HT-29 (cell line): ENCODE results near the gene CCND1. TPM values are rescaled to one million over a fixed set of nuclear protein-coding genes. Genes with fewer than 3 reads are reported as not detected.

Source experiments
- DNase-seq: peaks from one replicate; pipeline ENCODE4 v3.0.0-alpha.2; 2015; ENCODE audit warnings: low spot score
- total RNA-seq: library from RNA; depleted of rRNA; stranded (reverse); fragments of >200 nt; shearing (Covaris generic); gene quantifications from 2 replicates; pipeline ENCODE4 v1.2.3, GENCODE V29; 2014

CCND1 gene
- total RNA-seq, 1 experiment from 2014 or later, result 151 TPM

GRCh38 chr11:69666261-69666660 is 25.3 kb downstream of the CCND1 start:
- DNase-seq, result no peak

- no peak for DNase-seq
Observed at GRCh38 chr11:69666752-69667536, 26.0 kb downstream of the CCND1 start.

DNA sequence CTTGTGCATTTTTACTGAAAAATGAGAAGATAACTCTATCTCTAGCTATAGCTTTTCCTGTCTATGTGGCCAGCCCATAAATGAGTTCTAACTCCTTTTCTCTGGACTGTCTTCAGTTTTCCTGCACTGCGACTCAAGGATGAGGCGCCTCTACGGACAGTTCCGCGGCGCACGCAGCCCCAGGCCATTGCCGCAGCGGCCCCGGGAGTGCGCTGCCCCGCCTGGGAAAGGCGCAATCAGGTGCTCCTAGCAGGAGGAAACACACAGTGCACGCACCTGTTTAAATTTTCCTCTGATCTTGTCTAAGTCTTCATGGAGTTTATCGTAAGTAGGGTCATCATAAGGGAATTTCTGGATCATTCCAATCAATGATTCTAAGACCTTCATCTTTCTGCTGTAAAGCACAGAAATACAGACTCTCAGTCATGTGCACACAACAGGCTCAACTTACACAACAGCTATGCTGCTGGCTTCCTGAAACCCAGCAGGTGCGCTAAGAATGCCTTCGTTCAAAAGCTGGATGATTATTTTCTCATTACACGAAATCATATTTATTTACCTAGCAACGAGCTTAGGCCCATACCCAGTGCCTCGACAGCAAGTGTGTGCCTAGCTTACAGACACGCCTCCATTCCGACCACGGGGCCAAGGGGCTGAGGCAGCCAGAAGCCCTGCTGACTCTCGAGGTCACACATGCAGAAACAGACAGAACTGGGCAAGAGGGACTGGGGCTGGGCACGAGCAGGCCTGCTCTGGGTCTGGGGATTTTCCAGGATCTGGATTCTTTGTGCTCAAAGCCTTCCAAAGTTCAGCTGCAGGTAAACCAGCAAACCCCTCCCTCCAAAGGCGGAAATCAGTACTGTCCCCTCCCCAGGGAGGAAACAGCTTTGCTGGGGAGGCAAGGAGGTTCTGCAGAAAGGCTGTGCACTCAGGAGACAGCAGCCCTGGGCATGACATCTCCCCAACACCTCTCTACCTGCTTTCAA is 27.0 kb downstream of the CCND1 start:
- DNase-seq, result no peak

- no peak for DNase-seq
Observed at GRCh38 chr11:69669486-69669885, 28.5 kb downstream of the CCND1 start.

DNA sequence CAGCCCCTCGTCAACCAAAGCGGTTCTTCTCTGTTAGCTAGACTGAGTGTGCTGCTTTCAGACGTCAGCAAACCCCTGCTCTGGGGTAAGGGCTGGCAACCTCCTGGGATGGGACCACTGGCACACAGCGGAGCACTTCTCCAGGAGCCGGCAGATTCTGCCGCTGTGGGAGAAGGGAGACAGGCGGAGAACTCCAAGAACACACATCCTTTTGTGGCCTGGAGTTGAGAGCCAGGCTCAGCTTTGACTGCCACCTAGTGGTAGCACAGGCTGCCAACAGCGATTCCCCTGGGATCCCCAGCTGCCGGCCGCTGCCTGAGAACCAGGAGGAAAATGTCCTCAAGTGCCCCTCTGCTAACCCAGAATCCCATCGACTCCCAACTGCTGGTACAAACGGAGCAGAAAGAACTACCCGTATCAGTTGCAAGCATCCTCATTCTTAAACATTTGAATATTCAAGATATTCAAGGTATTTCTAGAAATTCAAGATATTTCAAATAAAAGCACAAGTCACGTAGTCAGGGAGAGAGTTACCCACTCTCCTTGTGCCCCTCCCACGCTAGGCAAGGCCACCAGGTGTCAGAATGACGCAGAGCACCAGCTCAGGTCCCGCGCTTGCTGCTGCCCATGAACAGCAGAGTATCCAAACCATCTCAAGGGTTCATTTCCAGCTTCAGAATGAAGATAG is 29.3 kb downstream of the CCND1 start:
- peak; percentile 95 for DNase-seq

DNA sequence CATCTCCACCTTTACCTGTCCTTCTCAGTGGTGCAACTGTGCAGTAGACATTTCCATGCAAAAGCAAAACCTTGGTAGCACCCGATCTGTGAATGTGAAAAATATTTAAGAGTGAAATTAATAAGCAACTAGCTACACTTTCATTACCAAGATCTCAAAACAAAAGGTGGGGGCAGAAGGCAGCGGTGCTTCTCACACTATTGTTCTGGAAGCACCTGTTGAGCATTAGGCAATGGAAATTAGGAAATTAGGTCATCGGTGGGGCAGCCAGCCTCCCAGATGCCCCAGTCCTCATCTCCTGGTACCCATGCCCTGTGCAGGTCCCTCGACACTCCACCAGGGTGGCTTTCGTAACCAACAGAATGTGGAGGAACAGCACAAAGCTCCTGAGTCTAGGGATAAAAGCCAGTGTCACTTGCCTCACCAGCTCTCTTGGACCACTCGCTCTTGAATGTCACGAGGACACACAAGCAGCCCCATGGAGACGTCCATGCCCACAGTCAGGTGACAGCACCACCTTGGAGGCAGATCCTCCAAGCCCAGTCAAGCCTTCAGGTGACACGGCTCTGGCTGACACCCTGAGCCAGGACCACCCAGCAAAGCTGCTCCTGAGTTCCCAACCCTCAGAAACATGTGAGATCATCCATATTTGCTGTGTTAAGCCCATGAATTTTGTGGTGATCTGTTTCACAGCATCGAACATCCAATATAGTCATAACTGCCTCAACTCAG is 30.9 kb downstream of the CCND1 start:
- DNase-seq, result no peak

- peak; percentile 44 for DNase-seq
Observed at GRCh38 chr11:69674267-69674885, 33.4 kb downstream of the CCND1 start.

DNA sequence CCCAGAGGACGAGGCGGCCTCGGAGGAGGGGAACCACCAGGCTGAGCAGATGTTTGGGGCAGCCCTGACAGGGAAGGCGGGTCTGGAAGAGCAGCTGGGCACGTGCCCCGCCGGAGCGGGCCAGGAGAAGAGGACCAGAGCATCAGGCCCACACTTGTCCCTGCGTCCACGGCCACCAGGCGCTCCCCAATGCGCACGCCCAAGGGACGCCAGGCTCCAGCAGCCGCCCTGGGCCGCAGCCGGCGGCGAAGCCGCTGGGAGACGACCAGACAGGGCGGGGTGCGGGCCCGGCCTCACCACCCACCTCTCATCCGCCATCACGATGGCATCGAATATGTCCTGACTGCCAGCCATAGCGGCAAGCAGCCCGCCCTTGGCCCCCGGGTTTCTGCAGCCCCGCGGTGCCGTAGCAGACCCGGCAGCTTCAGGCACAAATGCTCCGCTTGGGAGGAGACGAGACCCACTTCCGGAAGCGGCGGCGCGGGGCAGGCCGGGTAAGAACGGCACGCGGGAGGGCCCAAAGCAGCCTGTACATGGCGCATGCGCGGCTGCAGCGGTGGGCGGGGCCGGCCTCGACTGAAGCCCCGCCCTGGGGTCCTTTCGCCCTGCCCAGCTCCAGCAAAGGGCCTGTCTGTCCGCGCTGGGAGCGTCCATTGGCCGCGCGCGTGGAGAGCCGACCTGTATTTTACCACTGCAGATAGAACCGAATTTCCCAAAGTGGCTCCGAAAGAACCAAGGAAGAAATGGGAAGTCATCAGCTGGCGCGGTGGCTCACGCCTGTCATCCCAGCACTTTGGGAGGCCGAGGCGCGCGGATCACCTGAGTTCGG is 34.1 kb downstream of the CCND1 start, which contains the start of gene LTO1:
LTO1 (minus strand) TSS at position 468 of the 829 bp plus-strand sequence; CDS start at position 354, 114 bp downstream.
- DNase-seq, result peak; percentile 99

DNA sequence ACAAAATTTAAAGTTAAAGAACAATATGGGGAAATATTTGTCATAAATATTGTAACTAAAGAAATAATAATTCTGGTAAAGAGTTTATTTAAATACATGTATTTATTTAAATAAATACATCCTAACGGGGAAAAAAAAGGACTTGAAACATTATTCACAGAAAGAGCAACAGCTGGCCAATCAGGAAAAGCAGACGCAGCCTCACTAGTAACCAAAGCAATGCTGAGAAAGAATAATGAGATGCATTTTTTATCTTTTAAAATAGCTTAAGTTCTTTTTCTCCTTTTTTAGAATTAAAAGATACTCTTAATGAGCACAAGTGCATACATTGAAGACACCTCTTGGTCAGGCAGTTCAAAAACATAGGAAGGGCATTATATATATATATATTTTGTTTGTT is 36.8 kb downstream of the CCND1 start:
- DNase-seq, result no peak

GRCh38 chr11:69680688-69681087 is 39.7 kb downstream of the CCND1 start:
- DNase-seq, result no peak

DNA sequence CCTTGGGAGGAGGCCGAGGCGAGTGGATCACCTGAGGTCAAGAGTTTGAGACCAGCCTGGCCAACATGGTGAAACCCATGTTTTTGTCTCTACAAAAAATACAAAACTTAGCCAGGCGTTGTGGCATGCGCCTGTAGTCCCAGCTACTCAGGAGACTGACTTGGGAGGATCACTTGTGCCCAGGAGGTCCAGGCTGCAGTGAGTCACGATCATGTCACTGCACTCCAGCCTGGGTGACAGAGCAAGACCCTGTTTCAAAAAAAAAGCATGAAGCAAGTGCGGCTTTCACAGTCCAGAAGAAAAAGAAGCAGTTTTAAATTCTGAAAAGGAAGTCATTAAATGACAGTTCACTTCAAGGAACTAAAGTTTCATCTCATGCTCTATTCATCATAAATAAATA is 41.3 kb downstream of the CCND1 start:
- DNase-seq, result no peak

DNA sequence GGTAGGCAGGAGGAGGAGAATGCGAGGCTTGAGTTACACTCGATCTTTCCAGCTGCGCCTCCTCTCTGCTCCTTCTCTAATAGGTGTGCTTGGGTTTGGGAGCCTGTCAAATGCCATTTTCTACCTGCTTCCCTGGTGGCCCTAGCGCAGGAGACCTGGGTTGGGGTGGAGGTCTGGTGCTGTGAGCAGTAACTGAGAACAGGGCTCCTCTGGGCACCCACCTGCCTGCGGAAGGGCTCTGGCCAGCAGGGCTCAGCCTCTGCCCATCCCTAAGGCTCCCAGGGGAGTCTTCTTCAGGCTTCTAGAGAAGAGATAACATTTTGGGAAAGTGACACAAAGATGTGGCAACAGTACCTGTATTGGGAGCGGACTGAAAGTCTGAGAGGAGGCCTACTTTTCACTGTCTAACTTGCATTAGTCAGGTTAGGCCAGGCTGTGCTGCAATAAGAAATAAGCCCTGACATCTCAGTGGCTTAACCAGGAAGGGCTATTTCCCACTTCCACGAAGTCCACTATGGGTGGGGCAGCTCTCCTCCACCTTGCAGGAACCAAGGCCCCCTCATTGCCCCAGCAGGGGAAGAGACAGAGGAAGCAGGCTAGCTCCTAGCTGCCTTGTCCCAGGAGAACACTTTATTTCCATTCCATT is 41.8 kb downstream of the CCND1 start:
- no peak for DNase-seq

GRCh38 chr11:69683764-69684333 is 42.9 kb downstream of the CCND1 start:
- peak; percentile 70 for DNase-seq

DNA sequence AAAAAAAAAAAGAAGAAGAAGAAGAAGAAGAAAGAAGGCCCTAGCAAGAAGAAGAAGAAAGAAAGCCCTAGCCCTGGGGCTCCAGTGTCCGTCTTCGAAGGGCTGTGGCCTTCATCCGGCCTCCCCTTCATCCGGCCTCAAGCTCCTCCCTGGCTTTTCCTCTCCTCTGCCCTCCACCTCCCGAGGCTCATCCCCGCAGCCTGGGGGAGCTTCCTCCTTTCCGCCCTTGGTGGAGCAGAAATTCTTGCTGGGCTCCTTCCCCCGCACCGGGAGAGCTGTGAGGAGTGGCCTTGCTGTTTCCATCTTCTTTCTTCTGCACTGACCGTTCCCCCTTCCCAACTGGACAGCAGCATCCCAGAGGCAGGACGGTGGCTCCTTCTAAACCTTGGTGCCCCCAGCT is 43.7 kb downstream of the CCND1 start:
- DNase-seq, result no peak

- no peak for DNase-seq
Observed at GRCh38 chr11:69685348-69685747, 44.4 kb downstream of the CCND1 start.

GRCh38 chr11:69686452-69686851 is 45.5 kb downstream of the CCND1 start:
- no peak for DNase-seq

DNA sequence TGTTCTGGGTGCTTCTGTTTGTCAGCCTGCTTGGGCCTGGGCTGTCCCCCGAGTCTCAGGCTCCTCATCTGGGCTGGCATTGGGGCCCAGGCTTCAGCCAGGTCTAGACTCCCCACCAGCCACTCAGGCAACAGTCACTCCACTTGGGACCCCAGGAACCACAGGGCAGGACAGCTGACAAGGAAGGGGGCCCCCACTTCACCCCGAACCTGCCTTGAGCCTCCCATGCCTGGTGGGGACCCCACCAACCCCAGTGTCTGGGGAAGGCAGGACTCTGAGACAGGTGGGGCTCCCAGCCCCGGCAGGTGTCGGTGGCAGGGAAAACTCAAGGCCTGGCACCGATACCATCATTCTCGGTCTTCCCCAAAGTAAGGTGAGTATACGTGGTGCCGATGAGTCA is 45.9 kb downstream of the CCND1 start:
- no peak for DNase-seq

DNA sequence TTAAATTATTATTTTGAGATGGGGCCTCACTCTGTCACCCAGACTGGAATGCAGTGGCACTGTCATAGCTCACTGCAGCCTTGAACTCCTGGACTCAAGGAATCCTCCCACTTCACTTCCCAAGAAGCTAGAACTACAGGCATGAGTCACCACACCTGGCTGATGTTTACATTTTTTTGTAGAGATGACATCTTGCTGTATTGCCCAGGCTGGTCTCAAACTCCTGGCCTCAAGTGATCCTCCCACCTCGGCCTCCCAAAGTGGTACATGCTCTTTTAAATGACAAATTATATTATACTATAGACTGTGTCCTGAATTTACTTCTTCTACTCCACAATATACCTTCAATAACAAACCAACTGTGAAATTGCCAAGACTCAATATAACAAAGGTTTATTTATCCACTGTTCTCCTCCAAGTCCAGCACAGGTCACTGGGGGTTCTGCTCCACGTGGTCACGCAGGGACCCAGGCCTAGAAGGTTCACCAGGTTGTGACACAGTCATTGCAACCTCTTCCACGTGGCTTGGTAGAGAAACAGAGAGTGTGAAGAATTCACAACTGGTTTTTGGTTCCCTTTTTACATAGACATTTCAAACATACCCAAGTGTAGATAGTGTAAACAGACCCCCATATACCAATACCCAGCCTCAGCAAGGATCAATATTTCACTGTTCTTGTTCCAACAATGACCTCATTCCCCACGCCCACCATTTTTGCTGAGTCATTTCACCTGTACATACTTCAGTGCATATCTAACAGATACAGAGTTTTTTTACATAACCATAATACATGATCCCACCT is 47.2 kb downstream of the CCND1 start:
- DNase-seq, result peak; percentile 67
